Measurements from ENCODE around the gene SNAPC2. TPM values are rescaled to one million over a fixed set of nuclear protein-coding genes. Genes with fewer than 3 reads are reported as not detected.
A peak's percentile ranks its signal among the peaks of the same experiment; 100 is the strongest.

The SNAPC2 gene
- total and polyA plus RNA-seq, 12 donors, result 5.7 to 26.1 (median 9.5) TPM

DNA sequence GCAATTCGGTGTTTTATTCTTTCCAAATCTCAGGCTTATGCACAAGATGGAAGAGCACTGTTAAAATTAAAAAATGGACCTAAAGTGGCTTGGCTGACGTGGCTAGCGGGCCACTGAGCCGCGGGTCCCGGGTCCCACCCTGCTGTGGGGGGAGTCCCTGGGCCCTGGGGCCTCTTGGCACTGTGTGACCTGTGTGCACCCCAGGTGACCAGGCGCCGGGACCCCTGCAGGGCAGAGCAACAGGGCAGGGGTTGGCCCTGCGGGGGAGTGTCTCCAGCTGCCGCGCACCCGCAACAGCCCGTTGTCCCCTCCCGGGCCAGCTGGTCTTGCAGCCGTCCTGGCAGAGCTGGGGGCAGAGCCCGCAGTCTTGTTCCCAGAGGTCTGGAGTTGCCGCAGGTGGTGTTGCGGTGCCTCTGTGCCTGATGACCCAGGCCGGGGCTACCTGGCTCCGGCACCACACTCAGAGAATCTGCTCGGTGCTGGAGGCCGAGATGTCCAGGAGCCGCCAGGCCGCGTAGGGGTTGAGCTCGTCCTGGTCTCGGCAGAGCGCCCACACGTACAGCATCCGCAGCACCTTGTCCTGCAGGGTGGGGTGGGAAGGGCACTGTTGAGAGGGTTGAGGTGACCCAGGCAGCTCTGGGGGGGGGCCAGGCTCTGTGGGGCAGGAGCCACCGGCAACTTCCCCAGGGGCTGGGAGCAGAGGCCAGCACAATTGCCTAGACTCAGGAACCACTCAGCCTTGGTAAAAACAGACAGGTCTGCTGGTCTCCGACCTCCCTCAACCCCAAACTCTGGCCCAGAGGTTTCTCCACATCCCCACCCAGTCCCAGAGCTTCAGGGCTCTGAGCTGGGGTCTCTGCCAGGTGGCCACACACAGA, 6.8 kb downstream of the SNAPC2 start:
- 84% methylated on average over 32 of the region's 32 CpGs for WGBS, 2 donors
- peaks cover 1 to 41% (median 28%) of the 10 kb centered on the region in 9 donors for H3K36me3 ChIP-seq
- peaks cover 0 to 8% (median 0%) of the 10 kb centered on the region in 7 donors for H3K27me3 ChIP-seq
- H3K9me3 ChIP-seq, result no peaks in the 10 kb centered on the region
- intact Hi-C loops (cut with DNase I), result loop anchor here in 4 of 10 donors (5.0 to 10.0 kb wide), 2 partner anchors 72 to 75 kb away; no protein-coding TSS in a partner anchor
- ATAC-seq, result peak in 2 of 8 donors; percentile 0 to 20
- TF ChIP-seq, protein P1, sequence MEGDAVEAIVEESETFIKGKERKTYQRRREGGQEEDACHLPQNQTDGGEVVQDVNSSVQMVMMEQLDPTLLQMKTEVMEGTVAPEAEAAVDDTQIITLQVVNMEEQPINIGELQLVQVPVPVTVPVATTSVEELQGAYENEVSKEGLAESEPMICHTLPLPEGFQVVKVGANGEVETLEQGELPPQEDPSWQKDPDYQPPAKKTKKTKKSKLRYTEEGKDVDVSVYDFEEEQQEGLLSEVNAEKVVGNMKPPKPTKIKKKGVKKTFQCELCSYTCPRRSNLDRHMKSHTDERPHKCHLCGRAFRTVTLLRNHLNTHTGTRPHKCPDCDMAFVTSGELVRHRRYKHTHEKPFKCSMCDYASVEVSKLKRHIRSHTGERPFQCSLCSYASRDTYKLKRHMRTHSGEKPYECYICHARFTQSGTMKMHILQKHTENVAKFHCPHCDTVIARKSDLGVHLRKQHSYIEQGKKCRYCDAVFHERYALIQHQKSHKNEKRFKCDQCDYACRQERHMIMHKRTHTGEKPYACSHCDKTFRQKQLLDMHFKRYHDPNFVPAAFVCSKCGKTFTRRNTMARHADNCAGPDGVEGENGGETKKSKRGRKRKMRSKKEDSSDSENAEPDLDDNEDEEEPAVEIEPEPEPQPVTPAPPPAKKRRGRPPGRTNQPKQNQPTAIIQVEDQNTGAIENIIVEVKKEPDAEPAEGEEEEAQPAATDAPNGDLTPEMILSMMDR (IDR thresholded peaks at IDR 0.05), result no peak
- H3K4me3 ChIP-seq, result peak overlapping the region in 1 of 10 donors; percentile 50
- no peak overlapping the region for H3K27ac ChIP-seq
- no peak for DNase-seq
- H3K4me1 ChIP-seq, result peaks cover 9 to 61% (median 33%) of the 10 kb centered on the region in 9 donors

DNA sequence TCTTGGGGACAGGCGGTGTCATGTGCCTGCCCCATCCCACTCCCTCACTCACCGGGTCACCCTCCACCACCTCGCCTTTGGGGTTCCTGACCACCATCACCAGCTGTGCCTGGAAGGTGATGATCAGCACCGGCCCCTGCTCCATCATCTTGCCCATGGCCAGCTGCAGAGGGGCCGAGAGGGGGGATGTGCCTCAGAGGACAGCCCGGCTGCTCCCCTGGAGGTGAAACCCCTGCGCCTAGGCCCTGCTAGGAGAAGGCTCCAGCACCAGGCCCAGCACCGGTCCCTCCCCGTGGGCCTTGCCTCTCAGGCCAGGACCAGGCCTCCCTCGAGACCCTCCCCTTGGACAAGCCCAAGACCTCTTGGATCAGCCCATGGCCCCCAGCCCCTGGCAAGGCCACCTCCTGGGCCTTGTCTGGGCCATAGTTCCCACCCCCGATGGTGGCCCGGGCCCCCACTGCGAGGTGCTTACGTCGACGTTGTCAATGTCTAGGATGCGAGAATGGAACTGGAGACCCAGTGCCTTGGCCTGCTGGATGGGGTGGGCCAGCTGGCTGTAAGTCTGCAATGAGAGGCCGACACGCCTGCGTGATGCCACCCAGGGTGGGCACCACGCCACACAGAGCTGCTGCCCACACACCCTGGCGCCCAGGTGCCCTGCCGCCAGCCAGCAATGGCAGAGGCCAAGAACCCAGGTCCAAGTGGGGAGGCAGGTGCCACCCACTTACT, 7.6 kb downstream of the SNAPC2 start:
- TF ChIP-seq, protein P1 (IDR thresholded peaks at IDR 0.05), result no peak
- no peaks in the 10 kb centered on the region for H3K9me3 ChIP-seq
- H3K27ac ChIP-seq, result peak overlapping the region in 9 of 10 donors; percentile 8 to 69 (median 56)
- H3K27me3 ChIP-seq, result peaks cover 0 to 8% (median 0%) of the 10 kb centered on the region in 7 donors
- 74 to 84% methylated on average over 23 of the region's 23 CpGs for WGBS, 2 donors
- DNase-seq (no peak), ATAC-seq (peak in 6 of 8 donors; percentile 2 to 46 (median 16))
- intact Hi-C loops (cut with DNase I), result loop anchor here in 4 of 10 donors (5.0 to 10.0 kb wide), 2 partner anchors 73 to 75 kb away; no protein-coding TSS in a partner anchor
- no peak overlapping the region for H3K4me3 ChIP-seq
- H3K4me1 ChIP-seq, result peaks cover 9 to 53% (median 32%) of the 10 kb centered on the region in 9 donors
- H3K36me3 ChIP-seq, result peaks cover 7 to 41% (median 28%) of the 10 kb centered on the region in 9 donors

DNA sequence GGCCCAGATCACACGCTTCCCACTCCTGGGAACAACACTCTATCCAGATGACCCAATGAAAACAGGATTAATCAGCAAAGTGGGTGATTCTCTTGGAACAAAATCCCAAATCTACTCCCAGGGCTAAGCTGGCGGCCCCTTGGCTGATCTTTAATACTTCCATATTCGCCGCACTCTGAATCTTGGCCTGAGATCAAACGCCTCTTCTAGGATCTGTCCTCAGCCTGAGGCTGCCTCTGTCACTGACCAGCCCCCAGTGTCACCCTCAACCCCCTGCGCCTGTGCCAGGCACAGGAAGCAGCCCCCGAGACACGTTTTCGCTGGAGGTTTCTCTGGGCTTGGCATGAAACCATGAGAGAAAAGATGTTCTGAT, 8.2 kb downstream of the SNAPC2 start:
- H3K4me1 ChIP-seq, result peaks cover 9 to 53% (median 32%) of the 10 kb centered on the region in 9 donors
- TF ChIP-seq, protein P1 (IDR thresholded peaks at IDR 0.05), result no peak
- intact Hi-C loops (cut with DNase I), result loop anchor here in 4 of 10 donors (5.0 to 10.0 kb wide), 2 partner anchors 74 to 76 kb away; no protein-coding TSS in a partner anchor
- ATAC-seq, result peak in 4 of 8 donors; percentile 27 to 41 (median 40)
- H3K4me3 ChIP-seq, result no peak overlapping the region
- H3K9me3 ChIP-seq, result no peaks in the 10 kb centered on the region
- H3K36me3 ChIP-seq, result peaks cover 12 to 41% (median 32%) of the 10 kb centered on the region in 9 donors
- WGBS, 2 donors, result 49 to 53% methylated on average over 9 of the region's 9 CpGs
- no peak for DNase-seq
- H3K27ac ChIP-seq, result peak overlapping the region in 9 of 10 donors; percentile 8 to 69 (median 56)
- peaks cover 0 to 8% (median 0%) of the 10 kb centered on the region in 7 donors for H3K27me3 ChIP-seq

All from heart right ventricle (tissue), 16 donors.